Measurements from ENCODE around the gene HOXD3. TPM values are rescaled to one million over a fixed set of nuclear protein-coding genes. Genes with fewer than 3 reads are reported as not detected.

Gene HOXD3
- polyA plus RNA-seq, 3 donors: not detected

DNA sequence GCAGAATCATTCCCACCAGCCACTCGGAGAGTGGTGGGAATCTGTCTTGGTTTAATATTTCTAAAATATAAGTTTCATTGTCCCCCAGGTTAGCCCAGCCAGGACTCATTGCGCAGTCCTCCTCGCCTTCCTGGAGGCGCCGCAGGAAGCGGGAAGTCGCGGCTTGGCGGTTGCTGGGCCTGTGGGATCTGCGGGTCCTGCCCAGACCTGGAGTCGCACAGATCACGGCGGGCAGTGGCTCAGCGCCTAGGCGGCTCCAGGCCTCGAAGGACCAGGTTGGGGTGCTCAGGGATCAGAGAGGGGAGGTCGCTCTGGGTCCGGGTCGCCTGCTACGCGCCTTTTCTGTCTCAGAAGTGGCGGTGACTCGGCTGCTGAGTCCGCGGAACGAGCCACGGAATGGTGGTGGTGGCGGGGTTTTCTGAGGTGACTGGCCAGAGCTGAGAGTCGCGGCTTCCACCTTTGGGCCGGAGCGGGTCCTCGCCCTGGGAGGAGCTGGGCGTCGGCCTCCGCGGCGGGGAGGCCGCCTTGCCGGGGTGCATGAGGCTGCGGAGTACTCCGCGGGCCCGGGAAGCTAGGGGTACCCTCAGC is 2.6 kb downstream of the HOXD3 start:
- no peaks in the 10 kb centered on the region for H3K36me3 ChIP-seq (replicated peaks in 1 of 2; ENCODE audit: control insufficient read depth in 1 of 2, insufficient read depth in 2 of 2, low read length in 2 of 2)
- H3K4me3 Mint-ChIP-seq: peak overlapping the region in 1 of 2 donors; percentile 84
- 4% methylated on average over 43 of the region's 44 CpGs for WGBS (ENCODE audit: insufficient coverage)
- H3K9me3 Mint-ChIP-seq: peaks cover 0 to 47% (median 27%) of the 10 kb centered on the region in 7 donors
- no peaks in the 10 kb centered on the region for H3K79me2 ChIP-seq (ENCODE audit: insufficient read depth, low read length)
- no peak overlapping the region for H3K9ac ChIP-seq (ENCODE audit: insufficient read depth, low read length, poor library complexity, severe bottlenecking)
- no peak overlapping the region for H3K27ac Mint-ChIP-seq
- peaks cover 86 to 100% of the 10 kb centered on the region in 2 donors for H3K27me3 ChIP-seq (ENCODE audit: control insufficient read depth in 2 of 2, insufficient read depth in 2 of 2, low read length in 2 of 2)
- H3K36me3 Mint-ChIP-seq: peaks cover 0 to 10% of the 10 kb centered on the region in 2 donors
- TF ChIP-seq, protein P1, sequence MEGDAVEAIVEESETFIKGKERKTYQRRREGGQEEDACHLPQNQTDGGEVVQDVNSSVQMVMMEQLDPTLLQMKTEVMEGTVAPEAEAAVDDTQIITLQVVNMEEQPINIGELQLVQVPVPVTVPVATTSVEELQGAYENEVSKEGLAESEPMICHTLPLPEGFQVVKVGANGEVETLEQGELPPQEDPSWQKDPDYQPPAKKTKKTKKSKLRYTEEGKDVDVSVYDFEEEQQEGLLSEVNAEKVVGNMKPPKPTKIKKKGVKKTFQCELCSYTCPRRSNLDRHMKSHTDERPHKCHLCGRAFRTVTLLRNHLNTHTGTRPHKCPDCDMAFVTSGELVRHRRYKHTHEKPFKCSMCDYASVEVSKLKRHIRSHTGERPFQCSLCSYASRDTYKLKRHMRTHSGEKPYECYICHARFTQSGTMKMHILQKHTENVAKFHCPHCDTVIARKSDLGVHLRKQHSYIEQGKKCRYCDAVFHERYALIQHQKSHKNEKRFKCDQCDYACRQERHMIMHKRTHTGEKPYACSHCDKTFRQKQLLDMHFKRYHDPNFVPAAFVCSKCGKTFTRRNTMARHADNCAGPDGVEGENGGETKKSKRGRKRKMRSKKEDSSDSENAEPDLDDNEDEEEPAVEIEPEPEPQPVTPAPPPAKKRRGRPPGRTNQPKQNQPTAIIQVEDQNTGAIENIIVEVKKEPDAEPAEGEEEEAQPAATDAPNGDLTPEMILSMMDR (IDR thresholded peaks at IDR 0.05): no peak
- H4K20me1 ChIP-seq (ENCODE audit: insufficient read depth, low read length): no peaks in the 10 kb centered on the region
- H3K9me3 ChIP-seq (replicated peaks in 1 of 2; ENCODE audit: control insufficient read depth in 1 of 2, insufficient read depth in 1 of 2, low read length in 2 of 2): peaks cover 4 to 42% of the 10 kb centered on the region in 2 donors
- no peak overlapping the region for H3K4me2 ChIP-seq (replicated peaks; ENCODE audit: extremely low read depth, low read length, poor library complexity, severe bottlenecking)
- H3K4me3 ChIP-seq (replicated peaks in 1 of 3; ENCODE audit: low read depth in 2 of 3, low read length in 3 of 3): no peak overlapping the region
- no peak for DNase-seq
- H3K27me3 Mint-ChIP-seq (ENCODE audit: low read depth in 3 of 3): peaks cover 95 to 100% (median 97%) of the 10 kb centered on the region in 3 donors
- peaks cover 9% of the 10 kb centered on the region for H3K4me1 Mint-ChIP-seq
- intact Hi-C loops (cut with micrococcal nuclease): no loop called here
- H2AFZ ChIP-seq (ENCODE audit: insufficient read depth, low read depth, low read length, poor library complexity, severe bottlenecking): no peak overlapping the region
- no peak overlapping the region for H3K27ac ChIP-seq (ENCODE audit: low read depth in 1 of 2, low read length in 2 of 2)
- H3K4me1 ChIP-seq (ENCODE audit: control insufficient read depth in 1 of 2, insufficient read depth in 2 of 2, low read length in 2 of 2): no peaks in the 10 kb centered on the region

- Histone ChIP-seq H3K9me3 (replicated peaks in 1 of 2; ENCODE audit: control insufficient read depth in 1 of 2, insufficient read depth in 1 of 2, low read length in 2 of 2) (peaks cover 4 to 48% of the 10 kb centered on the region in 2 donors), H3K4me2 (replicated peaks; ENCODE audit: extremely low read depth, low read length, poor library complexity, severe bottlenecking) (no peak overlapping the region)
- 9% methylated on average over 48 of the region's 50 CpGs for WGBS (ENCODE audit: insufficient coverage)
Measured at GRCh38 chr2:176160251-176160985, 3.3 kb downstream of the HOXD3 start.

More at GRCh38 chr2:176160251-176160985, 3.3 kb downstream of the HOXD3 start:
- no peak overlapping the region for H3K27ac ChIP-seq (ENCODE audit: low read depth in 1 of 2, low read length in 2 of 2)
- intact Hi-C loops (cut with micrococcal nuclease): no loop called here
- no peak overlapping the region for H2AFZ ChIP-seq (ENCODE audit: insufficient read depth, low read depth, low read length, poor library complexity, severe bottlenecking)
- H3K27me3 ChIP-seq (ENCODE audit: control insufficient read depth in 2 of 2, insufficient read depth in 2 of 2, low read length in 2 of 2): peaks cover 85 to 100% of the 10 kb centered on the region in 2 donors
- H3K4me1 ChIP-seq (ENCODE audit: control insufficient read depth in 1 of 2, insufficient read depth in 2 of 2, low read length in 2 of 2): no peaks in the 10 kb centered on the region
- H3K36me3 ChIP-seq (replicated peaks in 1 of 2; ENCODE audit: control insufficient read depth in 1 of 2, insufficient read depth in 2 of 2, low read length in 2 of 2): no peaks in the 10 kb centered on the region
- TF ChIP-seq, protein P1 (IDR thresholded peaks at IDR 0.05): no peak
- no peaks in the 10 kb centered on the region for H4K20me1 ChIP-seq (ENCODE audit: insufficient read depth, low read length)
- peaks cover 9% of the 10 kb centered on the region for H3K4me1 Mint-ChIP-seq
- H3K27me3 Mint-ChIP-seq (ENCODE audit: low read depth in 3 of 3): peaks cover 95 to 100% (median 98%) of the 10 kb centered on the region in 3 donors
- peaks cover 0 to 50% (median 29%) of the 10 kb centered on the region in 7 donors for H3K9me3 Mint-ChIP-seq
- no peak overlapping the region for H3K9ac ChIP-seq (ENCODE audit: insufficient read depth, low read length, poor library complexity, severe bottlenecking)
- no peak overlapping the region for H3K4me3 ChIP-seq (replicated peaks in 1 of 3; ENCODE audit: low read depth in 2 of 3, low read length in 3 of 3)
- peaks cover 0 to 10% of the 10 kb centered on the region in 2 donors for H3K36me3 Mint-ChIP-seq
- H3K79me2 ChIP-seq (ENCODE audit: insufficient read depth, low read length): no peaks in the 10 kb centered on the region
- no peak overlapping the region for H3K27ac Mint-ChIP-seq
- DNase-seq: no peak
- peak overlapping the region in 1 of 2 donors; percentile 84 for H3K4me3 Mint-ChIP-seq

Measured in CD14-positive monocyte (primary cell).